Liver (tissue), 9 donors: ENCODE results near the gene PTPRB. TPM values are rescaled to one million over a fixed set of nuclear protein-coding genes. Genes with fewer than 3 reads are reported as not detected.

Source experiments
- DNase-seq: peaks from one replicate; pipeline ENCODE4 v3.0.0-alpha.2; 2017; ENCODE audit warnings: low spot score
- H3K27ac ChIP-seq, 2 donors: one replicate each; pipeline ENCODE4 v1.7.0; 2013; ENCODE audit warnings: inconsistent platforms in 2 of 2, low read length in 2 of 2, control low read depth in 1 of 2, low read depth in 1 of 2, mild to moderate bottlenecking in 1 of 2
- H3K27me3 ChIP-seq, 4 donors: one replicate each; pipeline versions ENCODE4 v1.6.1 to v1.7.0; 2013; ENCODE audit warnings: low read length in 3 of 4, inconsistent platforms in 1 of 4, mild to moderate bottlenecking in 1 of 4, moderate library complexity in 1 of 4; ENCODE audit not compliant: control insufficient read depth in 4 of 4, insufficient read depth in 4 of 4
- H3K36me3 ChIP-seq, 4 donors: one replicate each; pipeline versions ENCODE4 v1.6.1 to v1.7.0; 2013; ENCODE audit warnings: low read length in 3 of 4, mild to moderate bottlenecking in 3 of 4, low read depth in 1 of 4, moderate library complexity in 1 of 4; ENCODE audit not compliant: control insufficient read depth in 4 of 4, insufficient read depth in 3 of 4
- H3K4me1 ChIP-seq, 4 donors: one replicate each; pipeline versions ENCODE4 v1.6.1 to v1.7.0; 2013; ENCODE audit warnings: low read length in 3 of 4, mild to moderate bottlenecking in 3 of 4, moderate library complexity in 1 of 4; ENCODE audit not compliant: control insufficient read depth in 4 of 4, insufficient read depth in 4 of 4
- H3K4me3 ChIP-seq, 3 donors: one replicate each; pipeline versions ENCODE4 v1.6.1 to v1.7.0; 2013; ENCODE audit warnings: low read length in 3 of 3, control low read depth in 1 of 3, low read depth in 1 of 3, mild to moderate bottlenecking in 1 of 3
- H3K9ac ChIP-seq, 2 donors: one replicate each; pipeline ENCODE4 v1.7.0; 2013; ENCODE audit warnings: low read length in 2 of 2, mild to moderate bottlenecking in 2 of 2, moderate library complexity in 2 of 2, control low read depth in 1 of 2, low read depth in 1 of 2
- H3K9me3 ChIP-seq, 4 donors: one replicate each; pipeline versions ENCODE4 v1.6.1 to v1.7.0; 2013; ENCODE audit warnings: low read length in 3 of 4; ENCODE audit not compliant: control insufficient read depth in 4 of 4
- CTCF ChIP-seq: fragments of 150-350 bp; IDR thresholded peaks from 2 replicates; pipeline ENCODE4 v1.5.1; 2017; ENCODE audit warnings: improper control_type of control experiment, low read depth, low read length; ENCODE audit not compliant: missing input control
- EGR1 ChIP-seq, 2 donors: IDR thresholded peaks; 2 replicates each; pipeline ENCODE4 v1.6.1; 2016 to 2018; ENCODE audit warnings: antibody characterized with exemption in 2 of 2, low read depth in 2 of 2
- FOXA1 ChIP-seq: IDR thresholded peaks from 2 replicates; pipeline ENCODE4 v1.6.1; 2016; ENCODE audit warnings: antibody characterized with exemption
- FOXA2 ChIP-seq: IDR thresholded peaks from 2 replicates; pipeline ENCODE4 v1.6.1; 2016; ENCODE audit warnings: antibody characterized with exemption
- HNF4A ChIP-seq, 2 donors: conservative IDR thresholded peaks; 2 replicates each; pipeline ENCODE4 v1.6.1; 2016; ENCODE audit warnings: antibody characterized with exemption in 2 of 2, mild to moderate bottlenecking in 2 of 2
- HNF4G ChIP-seq: IDR thresholded peaks from 2 replicates; pipeline ENCODE4 v1.6.1; 2016; ENCODE audit warnings: antibody characterized with exemption
- JUND ChIP-seq, 2 donors: IDR thresholded peaks; 2 replicates each; pipeline ENCODE4 v1.6.1; 2016; ENCODE audit warnings: antibody characterized with exemption in 2 of 2
- NR2F2 ChIP-seq: IDR thresholded peaks from 2 replicates; pipeline ENCODE4 v1.6.1; 2016; ENCODE audit warnings: antibody characterized with exemption
- RAD21 ChIP-seq, 2 donors: IDR thresholded peaks; 2 replicates each; pipeline ENCODE4 v1.6.1; 2016; ENCODE audit warnings: antibody characterized with exemption in 2 of 2, mild to moderate bottlenecking in 2 of 2
- REST ChIP-seq: IDR thresholded peaks from 2 replicates; pipeline ENCODE4 v1.6.1; 2016; ENCODE audit warnings: antibody characterized with exemption, mild to moderate bottlenecking
- RXRA ChIP-seq, 2 donors: IDR thresholded peaks; 2 replicates each; pipeline ENCODE4 v1.6.1; 2017 to 2018; ENCODE audit warnings: antibody characterized with exemption in 2 of 2, mild to moderate bottlenecking in 1 of 2
- SP1 ChIP-seq: IDR thresholded peaks from 2 replicates; pipeline ENCODE4 v1.6.1; 2018; ENCODE audit warnings: antibody characterized with exemption, mild to moderate bottlenecking
- TAF1 ChIP-seq: conservative IDR thresholded peaks from 2 replicates; pipeline ENCODE4 v1.6.1; 2016; ENCODE audit warnings: antibody characterized with exemption, mild to moderate bottlenecking
- YY1 ChIP-seq: IDR thresholded peaks from 2 replicates; pipeline ENCODE4 v1.6.1; 2016; ENCODE audit warnings: antibody characterized with exemption, mild to moderate bottlenecking
- ZBTB33 ChIP-seq: IDR thresholded peaks from 2 replicates; pipeline ENCODE4 v1.6.1; 2016; ENCODE audit warnings: antibody characterized with exemption
- WGBS: extraction: QIAGEN DNeasy Blood & Tissue Kit; methylation state at CpG from one replicate; pipeline ENCODE4 v1.1.7; 2013; 5-methylcytosine and 5-hydroxymethylcytosine counted together
- polyA plus RNA-seq, 2 donors: library from polyadenylated mRNA; stranded (reverse) in 1 of 2; unstranded in 1 of 2; fragments of 200-250 nt in 1 of 2; fragments of >200 nt in 1 of 2; fragmentation: Nextera tagmentation in 1 of 2; extraction: Ambion mirVana in 1 of 2; gene quantifications; one replicate each; pipeline versions ENCODE4 v1.2.1 to v1.2.3, GENCODE V29; 2013 to 2015
- total RNA-seq, 2 donors: library from RNA; depleted of rRNA; stranded (reverse); fragments of >200 nt; gene quantifications; one replicate each; pipeline ENCODE4 v1.2.3, GENCODE V29; 2014
- TF ChIP-seq, protein P1 (sequence below): IDR thresholded peaks from 2 replicates; pipeline ENCODE4 v1.6.1; 2016; ENCODE audit warnings: antibody characterized with exemption
- TF ChIP-seq, protein P2 (sequence below): IDR thresholded peaks from 2 replicates; pipeline ENCODE4 v1.6.1; 2016; ENCODE audit warnings: antibody characterized with exemption
- donor health status: healthy.
- donor health status: healthy.
- donor health status: healthy.
- donor health status: healthy.
- donor health status: healthy.

Gene PTPRB
- total and polyA plus RNA-seq, 4 donors: 6.3 to 64.9 (median 8.4) TPM

- Histone ChIP-seq H3K27me3 (no peaks in the 10 kb centered on the region), H3K36me3 (no peaks in the 10 kb centered on the region), H3K27ac (no peak overlapping the region), H3K4me1 (no peaks in the 10 kb centered on the region), H3K4me3 (no peak overlapping the region), H3K9ac (no peak overlapping the region), H3K9me3 (no peaks in the 10 kb centered on the region)
- WGBS: 71% methylated on average over 2 of the region's 2 CpGs
- TF ChIP-seq, protein P1, sequence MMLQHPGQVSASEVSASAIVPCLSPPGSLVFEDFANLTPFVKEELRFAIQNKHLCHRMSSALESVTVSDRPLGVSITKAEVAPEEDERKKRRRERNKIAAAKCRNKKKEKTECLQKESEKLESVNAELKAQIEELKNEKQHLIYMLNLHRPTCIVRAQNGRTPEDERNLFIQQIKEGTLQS: no peak
- TF ChIP-seq, protein P2, sequence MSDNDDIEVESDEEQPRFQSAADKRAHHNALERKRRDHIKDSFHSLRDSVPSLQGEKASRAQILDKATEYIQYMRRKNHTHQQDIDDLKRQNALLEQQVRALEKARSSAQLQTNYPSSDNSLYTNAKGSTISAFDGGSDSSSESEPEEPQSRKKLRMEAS: no peak
- TF ChIP-seq REST (no peak), CTCF (no peak), RAD21 (IDR thresholded peaks at IDR 0.05) (no peak), FOXA2 (no peak), TAF1 (no peak), ZBTB33 (no peak), RXRA (IDR thresholded peaks at IDR 0.05) (no peak), EGR1 (IDR thresholded peaks at IDR 0.05; ENCODE audit: low read depth in 2 of 2) (no peak)
- no peak for DNase-seq
Measured at GRCh38 chr12:70583251-70583650, 54.0 kb downstream of the PTPRB start.

GRCh38 chr12:70581208-70581607 lies 56.0 kb downstream of the PTPRB start:
- WGBS: 63% methylated on average over 1 of the region's 1 CpG

More at GRCh38 chr12:70581208-70581607, 56.0 kb downstream of the PTPRB start:
- Histone ChIP-seq H3K27me3 (no peaks in the 10 kb centered on the region), H3K4me1 (no peaks in the 10 kb centered on the region), H3K9me3 (no peaks in the 10 kb centered on the region), H3K36me3 (no peaks in the 10 kb centered on the region), H3K27ac (no peak overlapping the region), H3K4me3 (no peak overlapping the region), H3K9ac (no peak overlapping the region)
- no peak for DNase-seq
- TF ChIP-seq RAD21 (IDR thresholded peaks at IDR 0.05) (no peak), JUND (IDR thresholded peaks at IDR 0.05) (no peak), REST (no peak), NR2F2 (no peak), HNF4A (conservative IDR thresholded peaks at IDR 0.05) (no peak), FOXA1 (no peak), YY1 (no peak), HNF4G (no peak), TAF1 (no peak), SP1 (no peak)
- TF ChIP-seq, protein P1: no peak
- TF ChIP-seq, protein P2: no peak
